NB4 (cell line): ENCODE measurements around the gene CYP17A1.

Source experiments
- CTCF ChIP-seq: IDR thresholded peaks from one replicate; pipeline ENCODE4 v1.5.1; 2012; ENCODE audit warnings: low read depth, low read length
- MYC ChIP-seq: IDR thresholded peaks from 2 replicates; pipeline ENCODE4 v1.6.1; 2011; ENCODE audit warnings: low read depth, low read length
- POLR2A ChIP-seq: IDR thresholded peaks from 2 replicates; pipeline ENCODE4 v1.6.1; 2011; ENCODE audit warnings: mild to moderate bottlenecking; ENCODE audit not compliant: insufficient read length; ENCODE audit errors: extremely low read depth

DNA sequence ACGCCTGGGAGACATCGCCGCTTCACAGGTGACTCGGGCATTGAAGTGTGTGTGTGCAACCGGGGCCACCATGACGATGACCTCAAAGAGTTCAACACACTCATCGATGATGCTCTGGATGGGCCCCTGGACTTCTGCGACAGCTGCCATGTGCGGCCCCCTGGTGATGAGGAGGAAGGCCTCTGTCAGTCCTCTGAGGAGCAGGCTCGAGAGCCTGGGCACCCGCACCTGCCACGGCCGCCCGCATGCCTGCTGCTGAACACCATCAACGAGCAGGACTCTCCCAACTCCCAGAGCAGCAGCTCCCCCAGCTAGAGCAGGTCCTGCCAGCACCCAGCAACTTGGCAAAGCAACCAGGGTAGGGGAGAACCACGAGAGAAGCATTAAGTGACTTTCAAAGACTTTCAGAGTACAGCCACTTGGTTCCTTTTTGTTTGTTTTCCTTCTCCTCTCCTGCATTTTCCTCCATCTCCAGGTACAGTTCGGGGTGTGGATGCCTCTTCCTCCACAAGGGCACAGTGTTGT lies 24.1 kb downstream of the CYP17A1 start:
- TF ChIP-seq CTCF (no peak), POLR2A (no peak), MYC (no peak)
